GM12878 (cell line): ENCODE results near the gene RIPOR1.

ENCODE experiments used
- EP300 ChIP-seq, 2 experiments: fragments of 150-350 bp in 1 of 2; IDR thresholded peaks; 2 replicates each; pipeline ENCODE4 v1.6.1; 2011 to 2012; ENCODE audit warnings: low read depth in 2 of 2, low read length in 2 of 2, borderline replicate concordance in 1 of 2, improper control_type of control experiment in 1 of 2, inconsistent platforms in 1 of 2; ENCODE audit not compliant: control insufficient read depth in 1 of 2
- EZH2 ChIP-seq: IDR thresholded peaks from 2 replicates; pipeline ENCODE4 v1.6.1; 2012; ENCODE audit warnings: low read depth, mild to moderate bottlenecking, control low read depth, inconsistent platforms, low read length, borderline replicate concordance; ENCODE audit not compliant: control insufficient read depth
- FOXK2 ChIP-seq: fragments of 450-650 bp; IDR thresholded peaks from 2 replicates; pipeline ENCODE4 v1.6.1; 2017; ENCODE audit warnings: mild to moderate bottlenecking, moderate library complexity
- PML ChIP-seq: IDR thresholded peaks from 2 replicates; pipeline ENCODE4 v1.6.1; 2012; ENCODE audit warnings: low read length, inconsistent platforms
- POLR2AphosphoS5 ChIP-seq: IDR thresholded peaks from 2 replicates; pipeline ENCODE4 v1.6.1; 2011; ENCODE audit warnings: mild to moderate bottlenecking, low read length, inconsistent platforms
- ZNF274 ChIP-seq: IDR thresholded peaks from one replicate; pipeline ENCODE4 v1.8.0; 2011; ENCODE audit not compliant: insufficient read length, insufficient read depth
- ZNF384 ChIP-seq: IDR thresholded peaks from 2 replicates; pipeline ENCODE4 v1.6.1; 2012; ENCODE audit warnings: low read depth, mild to moderate bottlenecking, low read length, improper control_type of control experiment, borderline replicate concordance
- TF ChIP-seq, protein P1 (sequence below), 3 experiments: IDR thresholded peaks in 2 of 3; conservative IDR thresholded peaks in 1 of 3; 2 replicates each; pipeline ENCODE4 v1.5.1; 2011; ENCODE audit warnings: low read depth in 3 of 3, low read length in 3 of 3, mild to moderate bottlenecking in 3 of 3, control low read depth in 2 of 3, moderate library complexity in 2 of 3, inconsistent platforms in 1 of 3, mixed read lengths in 1 of 3; ENCODE audit not compliant: control insufficient read depth in 2 of 3, insufficient read depth in 1 of 3; ENCODE audit errors: extremely low read depth in 1 of 3
- TF ChIP-seq, protein P2 (sequence below): IDR thresholded peaks from 2 replicates; pipeline ENCODE4 v1.6.1; 2011; ENCODE audit warnings: borderline replicate concordance, low read depth, mild to moderate bottlenecking, moderate library complexity, low read length; ENCODE audit not compliant: insufficient read depth, poor library complexity, severe bottlenecking

DNA sequence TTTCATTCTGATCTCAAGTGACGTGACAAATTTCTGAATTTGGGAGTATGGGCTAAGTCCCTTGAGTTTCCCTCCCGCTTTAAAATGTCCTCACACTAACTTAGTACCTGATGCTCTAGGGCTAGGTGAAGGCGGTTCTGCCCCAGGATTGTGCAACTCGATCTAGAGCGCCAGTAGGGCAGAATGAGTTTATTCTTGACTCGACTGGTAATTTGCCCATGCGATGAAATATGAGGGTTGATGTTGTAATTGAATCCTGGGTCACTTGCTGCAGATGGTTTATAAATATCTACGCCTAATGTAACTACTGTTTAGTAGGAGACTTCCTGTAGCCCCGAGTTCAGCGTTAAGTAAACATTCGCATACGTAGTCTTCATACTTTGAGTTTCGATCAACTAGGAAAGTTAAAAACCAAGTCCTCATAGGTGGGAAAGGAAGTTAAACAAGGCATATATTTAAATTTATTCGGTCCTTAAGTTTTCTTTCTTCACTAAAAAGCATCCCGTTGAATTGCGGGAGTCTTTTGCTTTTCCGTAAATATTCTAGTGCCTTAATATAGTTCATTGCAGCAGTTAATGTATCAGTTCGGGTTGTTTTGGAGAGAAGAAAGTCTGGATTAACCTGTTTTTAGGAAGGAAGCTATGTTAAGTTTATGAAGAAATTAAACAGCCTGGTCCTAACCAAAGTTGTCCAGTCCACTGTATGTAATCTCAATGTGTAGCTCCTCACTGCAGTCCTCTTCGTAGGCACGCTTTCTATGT, 35.3 kb downstream of the RIPOR1 start:
- TF ChIP-seq EZH2 (no peak), POLR2AphosphoS5 (no peak), ZNF384 (no peak), ZNF274 (no peak), EP300 (IDR thresholded peaks at IDR 0.05; ENCODE audit: borderline replicate concordance in 1 of 2, control insufficient read depth in 1 of 2, low read depth in 2 of 2, low read length in 2 of 2) (no peak), PML (no peak), FOXK2 (no peak)
- TF ChIP-seq, protein P1, sequence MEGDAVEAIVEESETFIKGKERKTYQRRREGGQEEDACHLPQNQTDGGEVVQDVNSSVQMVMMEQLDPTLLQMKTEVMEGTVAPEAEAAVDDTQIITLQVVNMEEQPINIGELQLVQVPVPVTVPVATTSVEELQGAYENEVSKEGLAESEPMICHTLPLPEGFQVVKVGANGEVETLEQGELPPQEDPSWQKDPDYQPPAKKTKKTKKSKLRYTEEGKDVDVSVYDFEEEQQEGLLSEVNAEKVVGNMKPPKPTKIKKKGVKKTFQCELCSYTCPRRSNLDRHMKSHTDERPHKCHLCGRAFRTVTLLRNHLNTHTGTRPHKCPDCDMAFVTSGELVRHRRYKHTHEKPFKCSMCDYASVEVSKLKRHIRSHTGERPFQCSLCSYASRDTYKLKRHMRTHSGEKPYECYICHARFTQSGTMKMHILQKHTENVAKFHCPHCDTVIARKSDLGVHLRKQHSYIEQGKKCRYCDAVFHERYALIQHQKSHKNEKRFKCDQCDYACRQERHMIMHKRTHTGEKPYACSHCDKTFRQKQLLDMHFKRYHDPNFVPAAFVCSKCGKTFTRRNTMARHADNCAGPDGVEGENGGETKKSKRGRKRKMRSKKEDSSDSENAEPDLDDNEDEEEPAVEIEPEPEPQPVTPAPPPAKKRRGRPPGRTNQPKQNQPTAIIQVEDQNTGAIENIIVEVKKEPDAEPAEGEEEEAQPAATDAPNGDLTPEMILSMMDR (IDR thresholded peaks at IDR 0.05 in 2 of 3, conservative IDR thresholded peaks at IDR 0.05 in 1 of 3; ENCODE audit: control insufficient read depth in 2 of 3, extremely low read depth in 1 of 3, insufficient read depth in 1 of 3, low read depth in 3 of 3, low read length in 3 of 3), result no peak
- TF ChIP-seq, protein P2, sequence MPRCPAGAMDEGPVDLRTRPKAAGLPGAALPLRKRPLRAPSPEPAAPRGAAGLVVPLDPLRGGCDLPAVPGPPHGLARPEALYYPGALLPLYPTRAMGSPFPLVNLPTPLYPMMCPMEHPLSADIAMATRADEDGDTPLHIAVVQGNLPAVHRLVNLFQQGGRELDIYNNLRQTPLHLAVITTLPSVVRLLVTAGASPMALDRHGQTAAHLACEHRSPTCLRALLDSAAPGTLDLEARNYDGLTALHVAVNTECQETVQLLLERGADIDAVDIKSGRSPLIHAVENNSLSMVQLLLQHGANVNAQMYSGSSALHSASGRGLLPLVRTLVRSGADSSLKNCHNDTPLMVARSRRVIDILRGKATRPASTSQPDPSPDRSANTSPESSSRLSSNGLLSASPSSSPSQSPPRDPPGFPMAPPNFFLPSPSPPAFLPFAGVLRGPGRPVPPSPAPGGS, result no peak
